H54 (cell line): ENCODE data around the gene HSPG2.

Source experiments
- DNase-seq: peaks from one replicate; pipeline ENCODE4 v3.0.0; 2011; ENCODE audit warnings: low spot score, mixed read lengths; ENCODE audit not compliant: insufficient read length
- FAIRE-seq: peaks from 3 replicates; lab custom pipeline; 2011; peaks lifted over from hg19 to GRCh38; lab: Jason Lieb, UNC
- POLR2A ChIP-seq: IDR thresholded peaks from 2 replicates; pipeline ENCODE4 v1.6.1; 2011; ENCODE audit warnings: low read depth, mild to moderate bottlenecking, low read length

Gene HSPG2

DNA sequence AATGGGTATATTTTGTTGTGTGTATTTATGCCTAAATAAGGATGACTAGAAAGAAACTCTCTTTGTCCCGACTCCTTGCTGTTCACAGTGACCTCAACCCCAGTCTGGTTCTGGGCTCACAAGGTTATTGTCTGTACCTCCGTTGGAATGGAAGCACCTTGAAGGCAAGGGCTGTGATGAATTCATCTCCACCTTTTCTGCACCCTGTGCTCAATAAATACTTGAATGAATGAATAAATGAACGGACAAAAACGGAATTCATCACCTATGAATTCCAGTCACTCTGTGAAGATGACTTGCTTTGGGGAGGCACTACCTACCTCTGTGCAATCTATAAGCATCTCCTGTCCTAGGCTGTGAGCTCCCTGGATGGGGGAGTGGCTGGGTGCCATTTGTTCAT lies 39.3 kb downstream of the HSPG2 start:
- FAIRE-seq (no peak), DNase-seq (no peak)
- TF ChIP-seq POLR2A: no peak

DNA sequence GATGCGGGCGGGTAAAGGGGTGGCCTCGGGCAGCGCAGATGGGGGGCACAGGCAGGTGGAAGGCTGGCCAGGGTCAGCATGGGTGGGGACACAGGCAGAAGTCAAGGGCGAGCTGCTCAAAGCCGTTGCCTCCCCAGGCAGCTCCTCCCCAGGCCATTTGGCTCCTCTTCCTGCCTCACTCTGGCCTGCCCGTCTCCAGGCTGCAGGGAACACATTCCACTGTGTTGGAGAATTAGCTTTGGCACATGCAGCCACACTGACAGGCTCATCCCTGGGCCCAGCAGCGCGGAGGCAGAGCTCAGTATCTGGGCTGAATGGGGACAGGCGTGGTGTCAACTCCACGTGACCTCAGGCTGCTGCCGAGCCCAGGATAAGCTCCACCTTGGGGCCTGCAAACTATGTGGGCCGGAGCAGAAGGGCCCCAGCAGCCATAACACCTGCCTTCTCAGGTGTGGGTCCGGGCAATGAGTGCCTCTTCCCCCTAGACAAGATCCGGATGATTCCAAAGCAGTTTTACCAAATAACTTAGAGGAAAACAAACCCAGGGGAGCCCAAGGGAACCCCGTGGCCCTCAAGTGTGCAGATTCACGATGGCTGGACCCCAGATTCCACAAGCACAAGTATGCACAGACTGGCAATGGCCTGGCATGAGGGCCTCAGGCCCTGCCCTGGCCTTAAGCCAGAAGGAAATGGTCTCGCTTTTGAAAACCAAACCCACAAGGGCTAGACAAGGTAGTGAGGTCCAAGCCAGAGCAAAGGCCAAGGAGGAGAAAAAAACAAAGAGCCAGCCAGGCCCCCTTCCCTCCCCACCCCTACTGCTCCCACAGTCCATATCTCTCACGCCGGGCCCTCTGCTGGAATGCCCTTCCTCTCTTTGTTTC lies 40.2 kb downstream of the HSPG2 start:
- FAIRE-seq (no peak), DNase-seq (no peak)
- no peak for TF ChIP-seq POLR2A

- FAIRE-seq: no peak
- no peak for TF ChIP-seq POLR2A
These were observed 41.1 kb downstream of the HSPG2 start for GRCh38 chr1:21896026-21896425.

GRCh38 chr1:21894034-21894881 lies 42.9 kb downstream of the HSPG2 start:
- DNase-seq (no peak), FAIRE-seq (no peak)
- no peak for TF ChIP-seq POLR2A

More at GRCh38 chr1:21896026-21896425, 41.1 kb downstream of the HSPG2 start:
- DNase-seq: no peak

- no peak for FAIRE-seq
- no peak for DNase-seq
- TF ChIP-seq POLR2A: no peak
These were observed 43.9 kb downstream of the HSPG2 start for GRCh38 chr1:21893046-21893805.

GRCh38 chr1:21891621-21892479 lies 45.3 kb downstream of the HSPG2 start:
- DNase-seq (no peak), FAIRE-seq (no peak)
- TF ChIP-seq POLR2A: no peak

DNA sequence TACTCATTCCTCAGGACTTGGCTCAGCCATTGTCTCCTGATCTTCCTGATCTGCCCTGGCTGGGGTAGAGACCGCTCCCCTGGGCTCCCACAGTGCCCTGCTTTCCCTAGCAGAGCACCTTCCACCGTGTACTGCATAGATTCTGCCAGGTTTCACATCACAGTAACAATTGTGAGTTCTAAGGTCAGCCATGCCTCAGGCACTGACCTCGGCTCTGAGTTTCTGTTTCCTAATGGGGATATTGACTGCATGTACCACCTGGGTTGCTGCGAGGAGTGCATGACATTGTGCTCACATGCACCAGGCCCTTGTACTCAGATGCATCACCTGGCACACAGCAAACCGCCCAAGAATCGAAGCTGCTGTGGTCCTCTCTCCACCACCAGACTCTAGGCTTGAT lies 46.0 kb downstream of the HSPG2 start:
- FAIRE-seq: no peak
- TF ChIP-seq POLR2A: no peak
- no peak for DNase-seq

- no peak for FAIRE-seq
- TF ChIP-seq POLR2A: no peak
These were observed 48.6 kb downstream of the HSPG2 start for GRCh38 chr1:21888500-21888899.

GRCh38 chr1:21887796-21888195 lies 49.3 kb downstream of the HSPG2 start:
- no peak for TF ChIP-seq POLR2A
- DNase-seq (no peak), FAIRE-seq (no peak)

More at GRCh38 chr1:21888500-21888899, 48.6 kb downstream of the HSPG2 start:
- no peak for DNase-seq

DNA sequence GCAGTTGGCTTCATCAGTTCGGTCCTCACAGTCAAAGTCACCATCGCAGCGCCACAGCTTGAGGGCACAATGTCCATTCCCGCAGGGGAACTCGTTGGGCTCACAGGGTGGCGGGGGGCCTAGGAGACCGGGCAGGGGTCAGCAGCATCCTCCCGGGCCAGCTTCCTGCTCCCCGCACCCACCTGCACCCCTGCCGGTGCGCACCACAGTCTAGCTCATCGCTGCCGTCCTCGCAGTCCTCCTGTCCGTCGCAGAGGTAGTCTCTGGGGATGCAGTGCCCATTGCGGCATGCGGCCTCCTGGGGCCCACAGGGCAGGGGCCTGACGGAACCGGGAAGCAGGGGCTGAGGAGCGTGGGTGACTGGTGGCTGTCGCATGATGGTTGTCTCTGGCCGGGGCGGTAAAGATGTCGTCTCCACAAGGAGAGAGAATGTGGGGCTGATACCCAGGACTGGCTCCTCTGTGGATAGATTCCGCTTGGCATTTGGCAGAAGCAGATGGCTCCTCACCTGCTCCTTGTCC lies 49.8 kb downstream of the HSPG2 start:
- TF ChIP-seq POLR2A: no peak
- DNase-seq (no peak), FAIRE-seq (no peak)

GRCh38 chr1:21886486-21887215 lies 50.5 kb downstream of the HSPG2 start:
- FAIRE-seq (no peak), DNase-seq (no peak)
- no peak for TF ChIP-seq POLR2A
